LNCAP (cell line): ENCODE measurements around the gene SCUBE2.

Experiments
- TF ChIP-seq, protein P1 (sequence below): fragments of 450-650 bp; IDR thresholded peaks from 2 replicates; pipeline ENCODE4 v1.5.1; 2017; ENCODE audit warnings: mild to moderate bottlenecking

SCUBE2 gene

DNA sequence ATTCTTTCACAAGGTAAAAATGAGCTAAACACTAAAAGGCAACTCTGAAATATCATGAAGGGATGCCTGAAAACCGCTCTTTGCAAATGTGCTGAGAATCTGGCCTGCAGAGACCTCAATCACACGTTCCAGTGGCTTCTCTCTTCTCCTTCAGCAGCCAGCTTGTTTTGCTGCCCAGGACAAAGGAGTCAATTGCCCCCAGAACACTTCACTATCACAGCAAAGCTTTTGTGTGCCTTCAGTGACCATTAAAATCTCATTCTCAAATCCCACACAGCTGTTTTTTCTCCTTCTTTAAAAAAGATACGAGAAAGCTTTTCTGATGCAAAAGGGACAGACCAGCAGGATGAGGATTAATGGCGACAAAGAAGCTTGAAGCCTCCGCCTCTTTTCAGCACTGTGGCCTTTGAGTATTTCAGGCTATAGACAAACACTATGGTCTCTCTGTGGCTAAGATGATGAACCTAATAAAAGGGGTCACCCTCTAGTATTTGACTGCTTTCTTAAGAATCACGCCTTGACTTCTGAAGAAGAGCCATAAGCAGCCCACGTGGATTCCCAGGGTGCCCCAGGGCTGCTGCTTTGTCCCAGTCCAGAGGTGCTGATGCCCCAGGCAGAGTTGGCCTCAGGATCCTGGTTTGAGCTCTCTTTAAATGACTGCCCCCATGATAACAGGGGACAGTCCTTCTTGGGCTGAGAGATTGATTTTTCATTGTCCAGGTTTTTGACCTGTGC lies 54.2 kb downstream of the SCUBE2 start:
- TF ChIP-seq, protein P1, sequence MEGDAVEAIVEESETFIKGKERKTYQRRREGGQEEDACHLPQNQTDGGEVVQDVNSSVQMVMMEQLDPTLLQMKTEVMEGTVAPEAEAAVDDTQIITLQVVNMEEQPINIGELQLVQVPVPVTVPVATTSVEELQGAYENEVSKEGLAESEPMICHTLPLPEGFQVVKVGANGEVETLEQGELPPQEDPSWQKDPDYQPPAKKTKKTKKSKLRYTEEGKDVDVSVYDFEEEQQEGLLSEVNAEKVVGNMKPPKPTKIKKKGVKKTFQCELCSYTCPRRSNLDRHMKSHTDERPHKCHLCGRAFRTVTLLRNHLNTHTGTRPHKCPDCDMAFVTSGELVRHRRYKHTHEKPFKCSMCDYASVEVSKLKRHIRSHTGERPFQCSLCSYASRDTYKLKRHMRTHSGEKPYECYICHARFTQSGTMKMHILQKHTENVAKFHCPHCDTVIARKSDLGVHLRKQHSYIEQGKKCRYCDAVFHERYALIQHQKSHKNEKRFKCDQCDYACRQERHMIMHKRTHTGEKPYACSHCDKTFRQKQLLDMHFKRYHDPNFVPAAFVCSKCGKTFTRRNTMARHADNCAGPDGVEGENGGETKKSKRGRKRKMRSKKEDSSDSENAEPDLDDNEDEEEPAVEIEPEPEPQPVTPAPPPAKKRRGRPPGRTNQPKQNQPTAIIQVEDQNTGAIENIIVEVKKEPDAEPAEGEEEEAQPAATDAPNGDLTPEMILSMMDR, result no peak

DNA sequence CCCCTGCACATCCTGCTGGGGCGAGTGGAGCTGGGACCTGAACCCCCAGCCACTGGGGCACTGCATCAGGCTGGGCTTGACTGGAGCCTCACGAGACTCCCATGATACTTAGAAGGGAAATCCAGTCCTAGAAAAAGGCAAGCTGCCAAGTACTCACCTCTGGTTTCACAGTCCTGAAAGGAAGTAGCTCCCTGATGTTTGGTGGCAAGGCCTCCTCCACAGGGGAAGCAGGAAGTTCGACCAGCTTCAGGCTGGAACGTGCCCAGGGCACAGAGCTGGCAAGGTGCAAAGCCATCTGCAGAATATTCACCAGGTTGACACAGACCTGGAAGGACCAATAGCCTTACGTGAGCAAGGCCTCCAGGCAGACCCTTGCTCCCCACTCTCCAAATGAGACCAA lies 60.8 kb downstream of the SCUBE2 start:
- TF ChIP-seq, protein P1, result no peak

DNA sequence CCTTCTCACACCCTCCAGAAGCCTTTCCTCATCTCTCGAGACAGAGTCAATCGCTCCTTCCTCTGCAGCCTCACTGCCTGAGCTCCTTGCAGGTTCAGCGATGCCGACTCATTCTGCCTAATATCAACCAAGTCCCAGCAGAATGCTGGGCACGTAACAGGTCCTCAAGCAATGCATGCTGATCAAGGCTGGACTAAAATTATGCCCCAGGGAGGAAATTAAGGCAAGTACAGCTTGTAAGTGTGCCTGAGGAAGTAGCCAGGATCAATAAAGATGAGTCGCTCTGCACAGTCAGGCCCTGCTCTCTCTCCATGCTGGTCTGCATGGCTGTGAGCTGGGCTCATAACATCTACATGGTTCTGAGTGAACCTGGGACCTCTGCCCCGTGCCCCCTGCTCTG lies 62.0 kb downstream of the SCUBE2 start:
- TF ChIP-seq, protein P1, result no peak

DNA sequence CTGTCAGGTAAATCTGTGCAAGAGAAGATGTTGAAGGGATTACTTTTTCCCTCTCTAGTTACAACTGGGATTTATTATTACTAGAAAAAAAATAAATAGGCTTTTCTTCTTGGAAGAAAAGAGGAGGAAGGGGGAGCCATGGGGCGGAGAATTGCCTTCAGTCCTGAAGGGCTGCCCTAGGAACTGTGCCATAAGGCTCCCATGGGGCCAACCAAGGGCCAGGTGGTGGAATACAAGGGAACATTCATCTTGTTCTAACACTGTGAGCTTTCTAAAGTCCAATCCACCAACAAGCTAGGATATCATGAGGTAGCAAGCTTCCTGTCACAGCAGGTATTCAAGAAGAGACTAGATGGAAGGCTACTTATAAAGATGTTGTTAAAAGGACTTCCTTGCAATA lies 62.8 kb downstream of the SCUBE2 start:
- TF ChIP-seq, protein P1, result no peak

DNA sequence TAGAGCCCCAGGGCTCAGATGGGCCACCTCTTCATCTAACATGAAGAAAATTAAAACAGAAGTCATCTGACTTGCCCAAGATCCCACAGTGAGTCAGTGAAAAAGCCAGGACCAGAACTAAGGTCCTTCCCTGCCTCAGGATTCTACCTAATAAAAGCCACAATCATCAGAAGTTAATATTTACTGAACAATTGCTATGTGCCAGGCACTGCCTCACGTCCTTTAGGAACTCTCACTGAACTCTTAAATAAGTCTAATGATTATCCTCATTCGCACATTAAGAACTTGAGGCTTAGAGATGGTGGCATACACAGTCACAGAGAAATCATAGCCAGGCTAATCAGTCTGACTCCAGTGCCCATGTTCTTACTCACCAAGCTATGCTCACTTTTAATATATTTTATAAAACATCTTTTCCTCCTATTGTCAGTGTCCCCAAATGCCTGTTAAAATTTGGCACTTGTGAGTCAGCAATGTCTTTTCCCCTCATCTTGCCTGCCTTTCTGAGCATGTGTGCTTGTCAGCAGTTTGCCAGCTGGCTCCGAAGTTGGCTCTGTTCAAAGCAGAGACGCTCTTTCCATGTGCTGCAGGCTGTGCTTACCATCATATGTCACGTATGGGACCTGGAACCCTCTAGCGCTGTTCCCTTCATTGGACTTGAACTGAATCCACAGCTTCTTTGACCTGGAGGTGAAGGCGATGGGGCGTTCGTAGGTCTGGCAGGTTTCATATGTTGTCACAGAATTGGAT lies 66.1 kb downstream of the SCUBE2 start:
- TF ChIP-seq, protein P1, result no peak

DNA sequence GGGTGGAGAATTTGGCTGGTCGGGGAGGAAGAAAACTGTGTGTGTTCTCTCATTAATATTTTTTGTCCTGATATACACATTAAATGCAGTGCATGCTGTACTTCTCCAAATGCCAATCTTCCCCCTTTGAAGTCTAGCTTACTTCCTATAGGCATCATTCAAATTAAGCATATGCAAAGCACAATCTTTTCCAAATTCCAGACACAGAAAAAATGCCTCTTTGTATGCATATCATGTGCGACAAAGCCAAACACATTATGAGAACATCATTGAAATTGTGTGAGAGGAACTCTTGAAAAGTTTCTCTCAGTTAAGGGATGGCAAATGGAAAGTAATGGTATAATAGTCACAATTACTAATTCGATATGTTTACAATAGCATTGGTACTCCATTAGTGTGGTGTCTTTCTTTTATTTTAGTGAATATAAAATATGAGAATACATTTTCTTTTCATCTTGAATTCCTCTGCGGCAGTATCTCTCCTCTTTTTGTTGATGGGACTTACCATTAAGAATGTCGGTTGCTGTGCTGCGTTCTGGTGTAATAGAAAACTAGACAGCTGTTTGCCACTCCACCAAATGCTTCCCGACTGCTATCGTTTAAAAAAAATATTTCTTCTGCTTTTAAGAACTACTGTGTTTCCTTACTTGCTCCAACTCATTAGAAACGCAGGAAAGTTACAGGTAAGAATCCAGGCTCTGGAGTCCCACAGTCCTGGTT lies 68.3 kb downstream of the SCUBE2 start:
- TF ChIP-seq, protein P1, result no peak

DNA sequence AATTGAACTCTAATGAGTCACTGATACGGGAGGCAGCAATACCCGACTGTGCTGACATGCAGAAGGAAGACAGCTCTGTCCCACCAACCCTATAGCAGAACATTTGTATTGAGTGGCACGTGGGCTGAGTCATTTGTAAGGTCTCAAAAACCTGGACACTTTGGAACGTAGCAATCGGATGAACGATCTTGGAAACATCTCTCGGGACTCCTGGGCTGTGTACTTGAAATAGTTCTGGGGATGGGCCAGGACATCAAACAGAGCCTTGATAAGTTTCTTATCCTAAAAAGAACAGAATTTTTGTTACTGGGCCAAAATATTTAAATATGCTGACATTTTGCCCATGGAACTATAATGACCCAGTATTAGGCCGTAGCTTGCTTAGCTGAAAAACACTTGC lies 70.5 kb downstream of the SCUBE2 start:
- TF ChIP-seq, protein P1, result no peak
